SK-N-SH (cell line): ENCODE results near the gene RAB8B. TPM values are rescaled to one million over a fixed set of nuclear protein-coding genes. Genes with fewer than 3 reads are reported as not detected.

ENCODE experiments used
- CTCF ChIA-PET: fragments of 300-600, 350-600 bp; formaldehyde crosslinking; extraction: SDS; loops from one replicate; lab custom pipeline; 2021; lab: Yijun Ruan, JAX
- POLR2A ChIA-PET: fragments of 350-600 bp; sonication (Branson Sonifier 250); formaldehyde crosslinking; extraction: SDS; loops from one replicate; lab custom pipeline; 2020; ENCODE audit warnings: antibody characterized with exemption, inconsistent platforms; lab: Yijun Ruan, JAX
- DNase-seq: peaks from one replicate; pipeline ENCODE4 v3.0.0; 2012
- H2AFZ ChIP-seq: fragments of 200-600 bp; sonication (generic); 2 replicates; pipeline ENCODE4 v1.8.1; 2016; ENCODE audit warnings: antibody characterized with exemption, mild to moderate bottlenecking, low read depth
- H3F3A ChIP-seq: fragments of 200-600 bp; sonication (generic); replicated peaks from 2 replicates; pipeline ENCODE3; 2016; ENCODE audit warnings: antibody characterized with exemption, mild to moderate bottlenecking; ENCODE audit not compliant: insufficient read depth
- H3K27ac ChIP-seq, 2 experiments: fragments of 200-500 bp in 1 of 2; fragments of 200-600 bp in 1 of 2; sonication (Bioruptor generic) in 1 of 2; sonication (generic), shearing (Covaris generic) in 1 of 2; 2 replicates each; pipeline versions ENCODE4 v1.5.1 to v1.6.1; 2014 to 2016; ENCODE audit warnings: low read depth in 2 of 2, inconsistent platforms in 1 of 2, low read length in 1 of 2, mild to moderate bottlenecking in 1 of 2, mixed read lengths in 1 of 2
- H3K27me3 ChIP-seq: fragments of 200-600 bp; sonication (generic), shearing (Covaris generic); 2 replicates; pipeline ENCODE4 v1.6.1; 2016; ENCODE audit warnings: mixed run types; ENCODE audit not compliant: insufficient read depth
- H3K36me3 ChIP-seq, 2 experiments: fragments of 200-500 bp in 1 of 2; fragments of 200-600 bp in 1 of 2; sonication (Bioruptor generic) in 1 of 2; sonication (generic) in 1 of 2; replicated peaks in 1 of 2; 2 replicates each; pipeline versions ENCODE3 to v1.5.1; 2014 to 2016; ENCODE audit warnings: low read length in 1 of 2, mild to moderate bottlenecking in 1 of 2; ENCODE audit not compliant: insufficient read depth in 2 of 2, control insufficient read depth in 1 of 2
- H3K4me1 ChIP-seq, 2 experiments: fragments of 200-500 bp in 1 of 2; fragments of 200-600 bp in 1 of 2; sonication (Bioruptor generic) in 1 of 2; sonication (generic), shearing (Covaris generic) in 1 of 2; 2 replicates each; pipeline versions ENCODE4 v1.5.1 to v1.6.1; 2014 to 2016; ENCODE audit warnings: low read depth in 1 of 2, low read length in 1 of 2, mixed run types in 1 of 2; ENCODE audit not compliant: insufficient read depth in 2 of 2, control insufficient read depth in 1 of 2
- H3K4me2 ChIP-seq: fragments of 200-600 bp; sonication (generic), shearing (Covaris generic); 2 replicates; pipeline ENCODE4 v1.6.1; 2017; ENCODE audit warnings: mixed run types
- H3K4me3 ChIP-seq, 2 experiments: fragments of 200-500 bp in 1 of 2; fragments of 200-600 bp in 1 of 2; sonication (Bioruptor generic) in 1 of 2; sonication (generic), shearing (Covaris generic) in 1 of 2; 2 replicates each; pipeline versions ENCODE4 v1.5.1 to v1.8.1; 2014 to 2016; ENCODE audit warnings: low read depth in 2 of 2, inconsistent platforms in 1 of 2, low read length in 1 of 2, mild to moderate bottlenecking in 1 of 2, mixed read lengths in 1 of 2, moderate library complexity in 1 of 2
- H3K79me2 ChIP-seq: fragments of 200-600 bp; sonication (generic); 2 replicates; pipeline ENCODE4 v1.8.1; 2017; ENCODE audit warnings: mild to moderate bottlenecking; ENCODE audit not compliant: insufficient read depth
- H3K9ac ChIP-seq: fragments of 200-600 bp; sonication (generic); 2 replicates; pipeline ENCODE4 v1.6.1; 2017; ENCODE audit warnings: mixed run types
- H3K9me2 ChIP-seq: fragments of 200-600 bp; sonication (generic); 2 replicates; pipeline ENCODE4 v1.6.1; 2017; ENCODE audit warnings: mixed run types
- H3K9me3 ChIP-seq: fragments of 200-600 bp; sonication (generic); 2 replicates; pipeline ENCODE4 v1.6.1; 2017; ENCODE audit warnings: mixed run types, mild to moderate bottlenecking, moderate library complexity
- H4K20me1 ChIP-seq: fragments of 200-600 bp; sonication (generic); 2 replicates; pipeline ENCODE4 v1.6.1; 2017; ENCODE audit warnings: mild to moderate bottlenecking, mixed run types; ENCODE audit not compliant: insufficient read depth
- CHD2 ChIP-seq: fragments of 150-350 bp; IDR thresholded peaks from 2 replicates; pipeline ENCODE4 v1.6.1; 2018; ENCODE audit warnings: low read length; ENCODE audit not compliant: partially characterized antibody
- EP300 ChIP-seq, 2 experiments: IDR thresholded peaks; 2 replicates each; pipeline versions ENCODE4 v1.4.0 to v1.6.1; 2012; ENCODE audit warnings: borderline replicate concordance in 1 of 2, low read depth in 1 of 2, low read length in 1 of 2
- FOSL2 ChIP-seq: IDR thresholded peaks from 2 replicates; pipeline ENCODE4 v1.4.0; 2012; ENCODE audit warnings: low read depth, mild to moderate bottlenecking, moderate library complexity, borderline replicate concordance
- FOXJ3 ChIP-seq: sonication (generic); formaldehyde crosslinking; IDR thresholded peaks from 2 replicates; pipeline ENCODE4 v1.5.1; 2020; ENCODE audit warnings: mild to moderate bottlenecking, missing genetic modification reagents
- NFIC ChIP-seq: IDR thresholded peaks from 2 replicates; pipeline ENCODE4 v1.4.0; 2012; ENCODE audit warnings: borderline replicate concordance
- NRF1 ChIP-seq: IDR thresholded peaks from 2 replicates; pipeline ENCODE4 v1.6.1; 2012; ENCODE audit warnings: low read depth, mild to moderate bottlenecking, low read length
- REST ChIP-seq: IDR thresholded peaks from 2 replicates; pipeline ENCODE4 v1.6.1; 2012; ENCODE audit warnings: mild to moderate bottlenecking, low read depth, low read length, moderate library complexity
- SIN3A ChIP-seq: IDR thresholded peaks from 2 replicates; pipeline ENCODE4 v1.6.1; 2012; ENCODE audit warnings: low read depth, mild to moderate bottlenecking, low read length, moderate library complexity, borderline replicate concordance
- USF1 ChIP-seq: IDR thresholded peaks from 2 replicates; pipeline ENCODE4 v1.4.0; 2012; ENCODE audit warnings: low read depth, borderline replicate concordance
- WGBS: methylation state at CpG from one replicate; pipeline ENCODE4 v1.1.6; 2017; ENCODE audit warnings: low lambda C conversion rate; 5-methylcytosine and 5-hydroxymethylcytosine counted together
- polyA plus RNA-seq, 3 experiments: library from polyadenylated mRNA; depleted of rRNA; stranded (reverse); fragments of >200 nt; gene quantifications; 2 replicates each; pipeline ENCODE4 v1.2.3, GENCODE V29; 2012
- TF ChIP-seq, protein P1 (sequence below): fragments of 150-350 bp; IDR thresholded peaks from 2 replicates; pipeline ENCODE4 v1.6.1; 2017; ENCODE audit warnings: antibody characterized with exemption, low read length, low read depth, borderline replicate concordance

The RAB8B gene
- polyA plus RNA-seq, 1 of the 3 experiments (the other 2 are of a cell fraction) = 5.4 TPM

GRCh38 chr15:63192619-63193206 is 3.3 kb downstream of the RAB8B start:
- Histone ChIP-seq H3K79me2 (peaks cover 62% of the 10 kb centered on the region), H3K4me2 (no peak overlapping the region), H3K36me3 (no peaks in the 10 kb centered on the region), H3F3A (peaks cover 4% of the 10 kb centered on the region), H3K4me3 (no peak overlapping the region), H4K20me1 (no peaks in the 10 kb centered on the region), H2AFZ (no peak overlapping the region), H3K27me3 (no peaks in the 10 kb centered on the region), H3K9ac (no peak overlapping the region), H3K9me2 (no peaks in the 10 kb centered on the region), H3K9me3 (no peaks in the 10 kb centered on the region), H3K27ac (no peak overlapping the region), H3K4me1 (peaks cover 14 to 20% of the 10 kb centered on the region in 2 experiments; a peak in 3 of 4 replicates)
- TF ChIP-seq CHD2 (no peak), FOXJ3 (CRISPR knock-in tag) (no peak), USF1 (no peak), SIN3A (no peak), REST (no peak), FOSL2 (no peak), NFIC (no peak), NRF1 (no peak), EP300 (IDR thresholded peaks at IDR 0.05; ENCODE audit: borderline replicate concordance in 1 of 2, low read depth in 1 of 2, low read length in 1 of 2) (no peak)
- TF ChIP-seq, protein P1, sequence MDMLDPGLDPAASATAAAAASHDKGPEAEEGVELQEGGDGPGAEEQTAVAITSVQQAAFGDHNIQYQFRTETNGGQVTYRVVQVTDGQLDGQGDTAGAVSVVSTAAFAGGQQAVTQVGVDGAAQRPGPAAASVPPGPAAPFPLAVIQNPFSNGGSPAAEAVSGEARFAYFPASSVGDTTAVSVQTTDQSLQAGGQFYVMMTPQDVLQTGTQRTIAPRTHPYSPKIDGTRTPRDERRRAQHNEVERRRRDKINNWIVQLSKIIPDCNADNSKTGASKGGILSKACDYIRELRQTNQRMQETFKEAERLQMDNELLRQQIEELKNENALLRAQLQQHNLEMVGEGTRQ = no peak
- 92% methylated on average over 5 of the region's 5 CpGs for WGBS
- CTCF ChIA-PET = interaction anchor here (1.1 kb wide), 1 partner anchor 17 kb away, joined by 3 read pairs; no protein-coding TSS in a partner anchor
- no peak for DNase-seq
- POLR2A ChIA-PET = interaction anchor here (1.0 kb wide), 1 partner anchor 36 kb away, joined by 3 read pairs; the partner anchor contains the start of gene RPS27L
